Omental fat pad (tissue), 4 donors: ENCODE measurements around the gene FOXO3. TPM values are rescaled to one million over a fixed set of nuclear protein-coding genes. Genes with fewer than 3 reads are reported as not detected.

Experiments used
- ATAC-seq: fragments of 150-250 bp; one replicate; pipeline ENCODE4 v1.9.1; 2016; ENCODE audit warnings: mild to moderate bottlenecking, moderate library complexity; ENCODE audit not compliant: low FRiP score
- DNase-seq: peaks from one replicate; pipeline ENCODE4 v3.0.0-alpha.2; 2019; ENCODE audit warnings: low spot score
- CTCF ChIP-seq, 3 donors: fragments of 450-650 bp; IDR thresholded peaks; one replicate each; pipeline ENCODE4 v1.5.1; 2016 to 2017; ENCODE audit warnings: antibody characterized with exemption in 3 of 3, mild to moderate bottlenecking in 3 of 3, moderate library complexity in 2 of 3
- total RNA-seq, 4 donors: library from RNA; depleted of rRNA; stranded (reverse); fragments of >200 nt; gene quantifications; one replicate each; pipeline ENCODE4 v1.1.0, GENCODE V29; 2016

FOXO3 gene
- total RNA-seq, 4 donors from 2014 or later: 92.9 to 129 (median 113) TPM

GRCh38 chr6:108714101-108714765 lies 153.5 kb downstream of the FOXO3 start:
- ATAC-seq (no peak), DNase-seq (no peak)
- TF ChIP-seq CTCF (IDR thresholded peaks at IDR 0.05): no peak

- no peak for ATAC-seq
- no peak for DNase-seq
- no peak for TF ChIP-seq CTCF (IDR thresholded peaks at IDR 0.05)
Measured at GRCh38 chr6:108714766-108715414, 154.2 kb downstream of the FOXO3 start.

GRCh38 chr6:108715832-108716231 lies 155.1 kb downstream of the FOXO3 start:
- DNase-seq (no peak), ATAC-seq (no peak)
- no peak for TF ChIP-seq CTCF (IDR thresholded peaks at IDR 0.05)

GRCh38 chr6:108716801-108717791 lies 156.4 kb downstream of the FOXO3 start:
- no peak for TF ChIP-seq CTCF (IDR thresholded peaks at IDR 0.05)
- ATAC-seq (no peak), DNase-seq (no peak)

- ATAC-seq: no peak
- no peak for TF ChIP-seq CTCF (IDR thresholded peaks at IDR 0.05)
Measured at GRCh38 chr6:108719477-108719876, 158.8 kb downstream of the FOXO3 start.

GRCh38 chr6:108720827-108721226 lies 160.1 kb downstream of the FOXO3 start:
- no peak for TF ChIP-seq CTCF (IDR thresholded peaks at IDR 0.05)
- ATAC-seq: no peak

More at GRCh38 chr6:108719477-108719876, 158.8 kb downstream of the FOXO3 start:
- DNase-seq: no peak

More at GRCh38 chr6:108720827-108721226, 160.1 kb downstream of the FOXO3 start:
- no peak for DNase-seq
